Tibial nerve (tissue), 3 donors: Measurements from ENCODE around the gene AGXT.

ENCODE experiments used
- CTCF ChIP-seq, 5 experiments: fragments of 200-600 bp in 3 of 5; fragments of 450-650 bp in 2 of 5; sonication (generic) in 3 of 5; IDR thresholded peaks; one replicate each; pipeline ENCODE4 v1.5.1; 2016 to 2019; ENCODE audit warnings: antibody characterized with exemption in 5 of 5, mild to moderate bottlenecking in 3 of 5, moderate library complexity in 2 of 5
- POLR2A ChIP-seq, 2 donors: fragments of 450-650 bp; IDR thresholded peaks; one replicate each; pipeline ENCODE4 v1.6.1; 2017; ENCODE audit warnings: antibody characterized with exemption in 2 of 2, mild to moderate bottlenecking in 2 of 2, moderate library complexity in 2 of 2

GRCh38 chr2:240917009-240917683 is 48.5 kb downstream of the AGXT start:
- TF ChIP-seq POLR2A (IDR thresholded peaks at IDR 0.05) (no peak), CTCF (IDR thresholded peaks at IDR 0.05) (no peak)
